GM06990 (cell line): ENCODE measurements around the gene GALNT18.

Experiments used
- DNase-seq: peaks from one replicate; pipeline ENCODE4 v3.0.0-alpha.2; 2011; ENCODE audit not compliant: insufficient read length; ENCODE audit errors: extremely low read depth
- H3K27me3 ChIP-seq: replicated peaks from 2 replicates; pipeline ENCODE4 v1.6.0; 2011; ENCODE audit warnings: low read length; ENCODE audit not compliant: control insufficient read depth, insufficient read depth
- H3K36me3 ChIP-seq: 2 replicates; pipeline ENCODE4 v1.5.1; 2011; ENCODE audit warnings: low read length; ENCODE audit not compliant: control insufficient read depth, insufficient read depth
- H3K4me3 ChIP-seq: replicated peaks from 2 replicates; pipeline ENCODE4 v1.5.1; 2011; ENCODE audit warnings: low read depth, mild to moderate bottlenecking, control low read depth, low read length
- CTCF ChIP-seq: IDR thresholded peaks from 2 replicates; pipeline ENCODE4 v1.5.1; 2011; ENCODE audit warnings: low read length, control low read depth, mild to moderate bottlenecking, inconsistent platforms; ENCODE audit not compliant: insufficient read depth, poor library complexity, severe bottlenecking

Gene GALNT18

GRCh38 chr11:11260903-11261302 lies 360.9 kb downstream of the GALNT18 start:
- DNase-seq = no peak
- Histone ChIP-seq H3K4me3 (peak overlapping the region; percentile 8; the same call in 1 of the 2 replicates), H3K27me3 (no peaks in the 10 kb centered on the region), H3K36me3 (no peaks in the 10 kb centered on the region)
- no peak for TF ChIP-seq CTCF

DNA sequence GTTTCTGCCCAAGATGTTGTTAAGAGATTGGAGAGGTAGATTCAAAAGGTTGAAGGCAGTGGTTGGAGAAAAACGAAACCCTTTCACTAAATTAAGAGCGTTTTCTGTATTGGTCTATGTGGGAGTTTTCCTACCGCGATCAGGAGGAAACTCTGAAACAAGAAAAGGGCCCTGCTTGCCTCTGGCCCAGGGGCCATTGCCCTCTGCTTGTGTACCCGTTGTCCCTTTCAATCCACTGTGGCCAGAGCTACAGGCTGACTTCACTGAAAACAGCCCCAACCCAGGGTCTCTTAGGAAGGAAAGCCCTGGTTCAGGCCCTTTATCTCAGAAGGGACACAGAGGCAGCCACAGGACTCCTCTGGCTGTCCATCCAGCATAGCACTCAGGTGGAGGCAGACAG lies 367.8 kb downstream of the GALNT18 start:
- no peaks in the 10 kb centered on the region for H3K27me3 ChIP-seq
- no peak overlapping the region for H3K4me3 ChIP-seq
- no peaks in the 10 kb centered on the region for H3K36me3 ChIP-seq
- no peak for DNase-seq
- TF ChIP-seq CTCF = no peak

DNA sequence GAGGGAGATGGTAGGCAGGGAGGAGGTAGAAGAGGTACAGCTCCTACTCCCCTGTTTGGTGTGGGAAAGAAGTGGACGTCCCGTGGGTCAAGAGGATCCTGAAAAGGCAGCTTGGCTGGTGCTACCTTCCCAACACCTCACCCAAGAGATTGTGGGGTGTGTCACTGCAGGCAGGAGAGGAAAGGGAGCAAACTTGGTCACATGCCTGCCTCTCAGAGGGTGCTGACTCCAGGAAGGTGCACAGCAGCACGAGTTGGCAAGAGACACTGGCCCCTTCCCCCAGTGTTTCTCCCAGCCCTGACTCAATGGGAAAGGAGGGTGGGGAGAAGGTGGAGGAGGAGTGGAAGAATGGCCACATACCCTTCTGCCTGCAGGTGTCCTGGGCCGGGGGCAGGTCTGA lies 368.3 kb downstream of the GALNT18 start:
- Histone ChIP-seq H3K36me3 (no peaks in the 10 kb centered on the region), H3K4me3 (no peak overlapping the region), H3K27me3 (no peaks in the 10 kb centered on the region)
- TF ChIP-seq CTCF = no peak
- no peak for DNase-seq

DNA sequence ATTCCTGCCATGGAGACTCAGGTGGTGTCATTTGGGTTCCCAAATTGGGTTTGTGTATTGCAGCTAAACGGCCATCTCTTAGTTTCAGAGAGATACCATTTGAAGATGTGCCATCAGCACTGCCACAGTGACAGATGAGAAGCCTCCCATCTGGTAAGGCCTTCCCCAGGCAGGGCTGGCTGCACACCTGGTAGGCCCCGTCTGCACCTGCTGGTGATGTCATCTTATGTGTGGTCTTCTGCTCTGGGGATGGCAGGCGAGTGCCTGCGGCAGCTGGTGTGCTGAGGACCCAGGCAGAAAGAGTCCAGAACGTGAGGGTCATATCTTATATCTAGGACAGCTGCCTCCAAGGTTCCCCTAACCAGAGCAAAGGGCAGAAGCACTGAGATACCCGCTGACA lies 369.4 kb downstream of the GALNT18 start:
- no peaks in the 10 kb centered on the region for H3K36me3 ChIP-seq
- no peaks in the 10 kb centered on the region for H3K27me3 ChIP-seq
- TF ChIP-seq CTCF = no peak
- DNase-seq = no peak
- no peak overlapping the region for H3K4me3 ChIP-seq

DNA sequence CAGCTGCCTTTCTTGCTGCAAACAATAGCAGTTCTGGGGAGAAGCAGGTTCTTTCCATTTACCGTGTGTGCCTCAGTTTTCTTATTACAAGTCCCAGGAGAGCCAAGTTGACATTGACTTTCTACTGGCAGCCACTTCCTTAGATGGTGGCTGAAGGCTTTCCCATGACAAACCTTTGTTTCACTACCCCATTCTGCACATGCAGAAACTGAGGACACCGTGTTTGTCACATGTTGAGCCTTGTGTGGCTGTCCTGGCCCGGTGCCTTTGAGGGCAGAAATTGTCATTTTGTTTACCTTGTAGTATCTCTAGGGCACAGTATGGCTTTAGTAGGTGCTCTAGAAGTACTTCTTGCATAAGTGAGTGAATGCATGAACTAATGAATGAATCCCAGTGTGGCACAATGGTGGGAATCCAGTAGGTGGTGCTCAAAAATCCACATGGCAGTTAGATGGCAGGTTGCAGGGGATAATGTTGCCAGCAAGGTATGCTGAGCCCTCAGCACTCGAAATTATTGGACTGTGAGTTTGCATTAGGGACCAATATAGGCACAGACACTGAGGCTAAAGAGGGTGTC lies 370.3 kb downstream of the GALNT18 start:
- Histone ChIP-seq H3K4me3 (no peak overlapping the region), H3K27me3 (no peaks in the 10 kb centered on the region), H3K36me3 (no peaks in the 10 kb centered on the region)
- no peak for DNase-seq
- no peak for TF ChIP-seq CTCF

DNA sequence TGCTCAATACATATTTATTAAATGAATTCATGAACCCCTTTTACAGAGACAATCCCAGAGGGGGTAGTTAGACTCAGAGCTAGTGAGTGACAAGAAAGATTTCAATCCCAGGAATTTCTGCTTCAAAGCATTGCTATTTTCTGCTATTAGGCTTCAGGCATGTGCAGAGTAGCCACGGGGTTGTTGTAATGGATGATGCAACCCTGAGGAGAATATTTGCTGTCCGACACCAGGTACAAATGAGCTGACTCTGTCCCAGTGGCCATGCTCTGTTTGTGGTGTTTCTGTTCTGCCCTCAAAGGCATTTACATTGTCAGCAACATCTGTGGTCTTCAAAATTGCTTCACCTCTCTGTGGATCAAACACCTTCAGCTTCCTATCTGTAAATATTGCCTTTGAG lies 371.3 kb downstream of the GALNT18 start:
- TF ChIP-seq CTCF = no peak
- H3K27me3 ChIP-seq = no peaks in the 10 kb centered on the region
- no peak for DNase-seq
- H3K4me3 ChIP-seq = no peak overlapping the region
- H3K36me3 ChIP-seq = no peaks in the 10 kb centered on the region
